SK-N-SH (cell line): ENCODE data around the gene MYOCOS. TPM values are rescaled to one million over a fixed set of nuclear protein-coding genes. Genes with fewer than 3 reads are reported as not detected.

ENCODE experiments used
- CTCF ChIA-PET: fragments of 300-600, 350-600 bp; formaldehyde crosslinking; extraction: SDS; loops from one replicate; lab custom pipeline; 2021; lab: Yijun Ruan, JAX
- POLR2A ChIA-PET: fragments of 350-600 bp; sonication (Branson Sonifier 250); formaldehyde crosslinking; extraction: SDS; loops from one replicate; lab custom pipeline; 2020; ENCODE audit warnings: antibody characterized with exemption, inconsistent platforms; lab: Yijun Ruan, JAX
- DNase-seq: peaks from one replicate; pipeline ENCODE4 v3.0.0; 2012
- H2AFZ ChIP-seq: fragments of 200-600 bp; sonication (generic); 2 replicates; pipeline ENCODE4 v1.8.1; 2016; ENCODE audit warnings: antibody characterized with exemption, mild to moderate bottlenecking, low read depth
- H3F3A ChIP-seq: fragments of 200-600 bp; sonication (generic); replicated peaks from 2 replicates; pipeline ENCODE3; 2016; ENCODE audit warnings: antibody characterized with exemption, mild to moderate bottlenecking; ENCODE audit not compliant: insufficient read depth
- H3K27ac ChIP-seq, 2 experiments: fragments of 200-500 bp in 1 of 2; fragments of 200-600 bp in 1 of 2; sonication (Bioruptor generic) in 1 of 2; sonication (generic), shearing (Covaris generic) in 1 of 2; 2 replicates each; pipeline versions ENCODE4 v1.5.1 to v1.6.1; 2014 to 2016; ENCODE audit warnings: low read depth in 2 of 2, inconsistent platforms in 1 of 2, low read length in 1 of 2, mild to moderate bottlenecking in 1 of 2, mixed read lengths in 1 of 2
- H3K27me3 ChIP-seq: fragments of 200-600 bp; sonication (generic), shearing (Covaris generic); 2 replicates; pipeline ENCODE4 v1.6.1; 2016; ENCODE audit warnings: mixed run types; ENCODE audit not compliant: insufficient read depth
- H3K36me3 ChIP-seq, 2 experiments: fragments of 200-500 bp in 1 of 2; fragments of 200-600 bp in 1 of 2; sonication (Bioruptor generic) in 1 of 2; sonication (generic) in 1 of 2; replicated peaks in 1 of 2; 2 replicates each; pipeline versions ENCODE3 to v1.5.1; 2014 to 2016; ENCODE audit warnings: low read length in 1 of 2, mild to moderate bottlenecking in 1 of 2; ENCODE audit not compliant: insufficient read depth in 2 of 2, control insufficient read depth in 1 of 2
- H3K4me1 ChIP-seq, 2 experiments: fragments of 200-500 bp in 1 of 2; fragments of 200-600 bp in 1 of 2; sonication (Bioruptor generic) in 1 of 2; sonication (generic), shearing (Covaris generic) in 1 of 2; 2 replicates each; pipeline versions ENCODE4 v1.5.1 to v1.6.1; 2014 to 2016; ENCODE audit warnings: low read depth in 1 of 2, low read length in 1 of 2, mixed run types in 1 of 2; ENCODE audit not compliant: insufficient read depth in 2 of 2, control insufficient read depth in 1 of 2
- H3K4me2 ChIP-seq: fragments of 200-600 bp; sonication (generic), shearing (Covaris generic); 2 replicates; pipeline ENCODE4 v1.6.1; 2017; ENCODE audit warnings: mixed run types
- H3K4me3 ChIP-seq, 2 experiments: fragments of 200-500 bp in 1 of 2; fragments of 200-600 bp in 1 of 2; sonication (Bioruptor generic) in 1 of 2; sonication (generic), shearing (Covaris generic) in 1 of 2; 2 replicates each; pipeline versions ENCODE4 v1.5.1 to v1.8.1; 2014 to 2016; ENCODE audit warnings: low read depth in 2 of 2, inconsistent platforms in 1 of 2, low read length in 1 of 2, mild to moderate bottlenecking in 1 of 2, mixed read lengths in 1 of 2, moderate library complexity in 1 of 2
- H3K79me2 ChIP-seq: fragments of 200-600 bp; sonication (generic); 2 replicates; pipeline ENCODE4 v1.8.1; 2017; ENCODE audit warnings: mild to moderate bottlenecking; ENCODE audit not compliant: insufficient read depth
- H3K9ac ChIP-seq: fragments of 200-600 bp; sonication (generic); 2 replicates; pipeline ENCODE4 v1.6.1; 2017; ENCODE audit warnings: mixed run types
- H3K9me2 ChIP-seq: fragments of 200-600 bp; sonication (generic); 2 replicates; pipeline ENCODE4 v1.6.1; 2017; ENCODE audit warnings: mixed run types
- H3K9me3 ChIP-seq: fragments of 200-600 bp; sonication (generic); 2 replicates; pipeline ENCODE4 v1.6.1; 2017; ENCODE audit warnings: mixed run types, mild to moderate bottlenecking, moderate library complexity
- H4K20me1 ChIP-seq: fragments of 200-600 bp; sonication (generic); 2 replicates; pipeline ENCODE4 v1.6.1; 2017; ENCODE audit warnings: mild to moderate bottlenecking, mixed run types; ENCODE audit not compliant: insufficient read depth
- EP300 ChIP-seq, 2 experiments: IDR thresholded peaks; 2 replicates each; pipeline versions ENCODE4 v1.4.0 to v1.6.1; 2012; ENCODE audit warnings: borderline replicate concordance in 1 of 2, low read depth in 1 of 2, low read length in 1 of 2
- GATA2 ChIP-seq: sonication (generic); formaldehyde crosslinking; IDR thresholded peaks from 2 replicates; pipeline ENCODE4 v1.5.0; 2020; ENCODE audit warnings: mild to moderate bottlenecking, missing genetic modification reagents
- NRF1 ChIP-seq: IDR thresholded peaks from 2 replicates; pipeline ENCODE4 v1.6.1; 2012; ENCODE audit warnings: low read depth, mild to moderate bottlenecking, low read length
- REST ChIP-seq: IDR thresholded peaks from 2 replicates; pipeline ENCODE4 v1.6.1; 2012; ENCODE audit warnings: mild to moderate bottlenecking, low read depth, low read length, moderate library complexity
- RXRA ChIP-seq: IDR thresholded peaks from 2 replicates; pipeline ENCODE4 v1.4.0; 2012; ENCODE audit warnings: low read depth, mild to moderate bottlenecking, borderline replicate concordance
- SIN3A ChIP-seq: IDR thresholded peaks from 2 replicates; pipeline ENCODE4 v1.6.1; 2012; ENCODE audit warnings: low read depth, mild to moderate bottlenecking, low read length, moderate library complexity, borderline replicate concordance
- SMC3 ChIP-seq: IDR thresholded peaks from 2 replicates; pipeline ENCODE4 v1.6.1; 2012; ENCODE audit warnings: low read depth, low read length, improper control_type of control experiment
- WGBS: methylation state at CpG from one replicate; pipeline ENCODE4 v1.1.6; 2017; ENCODE audit warnings: low lambda C conversion rate; 5-methylcytosine and 5-hydroxymethylcytosine counted together
- polyA plus RNA-seq, 3 experiments: library from polyadenylated mRNA; depleted of rRNA; stranded (reverse); fragments of >200 nt; gene quantifications; 2 replicates each; pipeline ENCODE4 v1.2.3, GENCODE V29; 2012

Gene MYOCOS
- polyA plus RNA-seq, 1 of the 3 experiments (the other 2 are of a cell fraction) = not detected

GRCh38 chr1:171628225-171628624, 6.2 kb downstream of the MYOCOS start:
- Histone ChIP-seq H4K20me1 (no peaks in the 10 kb centered on the region), H3K4me3 (no peak overlapping the region), H3K27me3 (peaks cover 24% of the 10 kb centered on the region; the same call in 1 of the 2 replicates), H3K36me3 (no peaks in the 10 kb centered on the region), H3K4me1 (no peaks in the 10 kb centered on the region), H3K79me2 (no peaks in the 10 kb centered on the region), H3K27ac (no peak overlapping the region), H3K9me3 (no peaks in the 10 kb centered on the region), H2AFZ (no peak overlapping the region), H3K9ac (no peak overlapping the region), H3K9me2 (no peaks in the 10 kb centered on the region), H3K4me2 (no peak overlapping the region), H3F3A (no peaks in the 10 kb centered on the region)
- ChIA-PET POLR2A (no interaction called here), CTCF (interaction anchor here (1.2 kb wide), 1 partner anchor 16 kb away, joined by 4 read pairs; no protein-coding TSS in a partner anchor)
- TF ChIP-seq EP300 (IDR thresholded peaks at IDR 0.05; ENCODE audit: borderline replicate concordance in 1 of 2, low read depth in 1 of 2, low read length in 1 of 2) = no peak
- DNase-seq = no peak
- 57% methylated on average over 2 of the region's 2 CpGs for WGBS

GRCh38 chr1:171635661-171636060, 13.6 kb downstream of the MYOCOS start:
- ChIA-PET CTCF (interaction anchor here (1.0 to 2.4 kb wide), 3 partner anchors 10 to 166 kb away, joined by 3 to 14 read pairs (median 3); no protein-coding TSS in a partner anchor), POLR2A (no interaction called here)
- Histone ChIP-seq H3K27me3 (peaks cover 19% of the 10 kb centered on the region; the same call in 1 of the 2 replicates), H3K4me2 (no peak overlapping the region), H3K9ac (no peak overlapping the region), H3K9me3 (no peaks in the 10 kb centered on the region), H3K4me3 (no peak overlapping the region), H3F3A (no peaks in the 10 kb centered on the region), H3K27ac (no peak overlapping the region), H2AFZ (no peak overlapping the region), H3K79me2 (no peaks in the 10 kb centered on the region), H3K36me3 (no peaks in the 10 kb centered on the region), H3K4me1 (no peaks in the 10 kb centered on the region), H4K20me1 (no peaks in the 10 kb centered on the region), H3K9me2 (no peaks in the 10 kb centered on the region)
- TF ChIP-seq SIN3A (no peak), SMC3 (no peak)
- 44% methylated on average over 2 of the region's 2 CpGs for WGBS
- DNase-seq = no peak

- Histone ChIP-seq H4K20me1 (no peaks in the 10 kb centered on the region), H3K4me3 (no peak overlapping the region), H3K4me2 (no peak overlapping the region), H2AFZ (no peak overlapping the region), H3K36me3 (no peaks in the 10 kb centered on the region), H3K9me2 (no peaks in the 10 kb centered on the region), H3F3A (no peaks in the 10 kb centered on the region), H3K4me1 (no peaks in the 10 kb centered on the region), H3K79me2 (no peaks in the 10 kb centered on the region), H3K9me3 (no peaks in the 10 kb centered on the region), H3K27ac (no peak overlapping the region), H3K27me3 (peaks cover 16% of the 10 kb centered on the region; the same call in 1 of the 2 replicates), H3K9ac (no peak overlapping the region)
- 63% methylated on average over 7 of the region's 11 CpGs for WGBS
- POLR2A ChIA-PET = no interaction called here
- no peak for TF ChIP-seq GATA2 (CRISPR knock-in tag)
- peak; percentile 91 for TF ChIP-seq REST
- no peak for TF ChIP-seq RXRA
- no peak for TF ChIP-seq NRF1
- DNase-seq = no peak
- CTCF ChIA-PET = interaction anchor here (1.6 to 2.4 kb wide), 2 partner anchors 9 to 80 kb away, joined by 3 to 14 read pairs; no protein-coding TSS in a partner anchor
Measured at GRCh38 chr1:171636141-171636540, 14.1 kb downstream of the MYOCOS start.
